ENCODE measurements around the gene CCDC34. TPM values are rescaled to one million over a fixed set of nuclear protein-coding genes. Genes with fewer than 3 reads are reported as not detected.
A peak's percentile ranks its signal among the peaks of the same experiment; 100 is the strongest.

CCDC34 gene
- total and polyA plus RNA-seq, 4 donors: 1.1 to 10.5 (median 1.5) TPM

GRCh38 chr11:27373392-27373791 lies 10.4 kb upstream of the CCDC34 start:
- H3K27ac ChIP-seq (ENCODE audit: low read depth in 1 of 2, low read length in 2 of 2): peak overlapping the region; percentile 45 to 77
- no peaks in the 10 kb centered on the region for H3K27me3 ChIP-seq (ENCODE audit: control insufficient read depth in 4 of 4, insufficient read depth in 4 of 4, low read length in 3 of 4)
- no peak overlapping the region for H3K9ac ChIP-seq (ENCODE audit: low read depth in 1 of 2, low read length in 2 of 2)
- H3K4me3 ChIP-seq (ENCODE audit: low read depth in 1 of 3, low read length in 3 of 3): no peak overlapping the region
- peaks cover 0 to 16% (median 6%) of the 10 kb centered on the region in 4 donors for H3K36me3 ChIP-seq (ENCODE audit: control insufficient read depth in 4 of 4, insufficient read depth in 3 of 4, low read depth in 1 of 4, low read length in 3 of 4)
- no peak for DNase-seq (ENCODE audit: low spot score)
- H3K4me1 ChIP-seq (ENCODE audit: control insufficient read depth in 4 of 4, insufficient read depth in 4 of 4, low read length in 3 of 4): peaks cover 7 to 32% (median 23%) of the 10 kb centered on the region in 4 donors
- WGBS: 91% methylated on average over 3 of the region's 3 CpGs
- TF ChIP-seq CTCF (IDR thresholded peaks at IDR 0.05; ENCODE audit: low read depth, low read length, missing input control) (no peak), RXRA (IDR thresholded peaks at IDR 0.05) (no peak), REST (IDR thresholded peaks at IDR 0.05) (no peak), JUND (IDR thresholded peaks at IDR 0.05) (no peak), ATF3 (IDR thresholded peaks at IDR 0.05) (no peak), YY1 (IDR thresholded peaks at IDR 0.05) (no peak), GABPA (IDR thresholded peaks at IDR 0.05 in 1 of 2, conservative IDR thresholded peaks at IDR 0.05 in 1 of 2) (no peak), ZBTB33 (IDR thresholded peaks at IDR 0.05) (no peak), FOXA2 (IDR thresholded peaks at IDR 0.05) (no peak), MAX (IDR thresholded peaks at IDR 0.05) (no peak), SP1 (IDR thresholded peaks at IDR 0.05) (no peak), FOXA1 (IDR thresholded peaks at IDR 0.05) (no peak), EGR1 (IDR thresholded peaks at IDR 0.05; ENCODE audit: low read depth in 2 of 2) (no peak), HNF4A (conservative IDR thresholded peaks at IDR 0.05) (no peak)
- no peaks in the 10 kb centered on the region for H3K9me3 ChIP-seq (ENCODE audit: control insufficient read depth in 4 of 4, low read length in 3 of 4)

- Histone ChIP-seq H3K36me3 (ENCODE audit: control insufficient read depth in 4 of 4, insufficient read depth in 3 of 4, low read depth in 1 of 4, low read length in 3 of 4) (peaks cover 6 to 22% (median 11%) of the 10 kb centered on the region in 4 donors), H3K9ac (ENCODE audit: low read depth in 1 of 2, low read length in 2 of 2) (no peak overlapping the region), H3K27me3 (ENCODE audit: control insufficient read depth in 4 of 4, insufficient read depth in 4 of 4, low read length in 3 of 4) (no peaks in the 10 kb centered on the region), H3K9me3 (ENCODE audit: control insufficient read depth in 4 of 4, low read length in 3 of 4) (no peaks in the 10 kb centered on the region), H3K4me1 (ENCODE audit: control insufficient read depth in 4 of 4, insufficient read depth in 4 of 4, low read length in 3 of 4) (peaks cover 7 to 32% (median 23%) of the 10 kb centered on the region in 4 donors), H3K27ac (ENCODE audit: low read depth in 1 of 2, low read length in 2 of 2) (no peak overlapping the region), H3K4me3 (ENCODE audit: low read depth in 1 of 3, low read length in 3 of 3) (no peak overlapping the region)
- WGBS: 89% methylated on average over 2 of the region's 2 CpGs
- no peak for DNase-seq (ENCODE audit: low spot score)
- no peak for TF ChIP-seq TAF1 (conservative IDR thresholded peaks at IDR 0.05)
- no peak for TF ChIP-seq ATF3 (IDR thresholded peaks at IDR 0.05)
- TF ChIP-seq CTCF (IDR thresholded peaks at IDR 0.05; ENCODE audit: low read depth, low read length, missing input control): no peak
- TF ChIP-seq REST (IDR thresholded peaks at IDR 0.05): no peak
- no peak for TF ChIP-seq YY1 (IDR thresholded peaks at IDR 0.05)
Observed at GRCh38 chr11:27372164-27372563, 9.1 kb upstream of the CCDC34 start.

Data from liver (tissue), 9 donors.